ENCODE results near the gene RNF126.

RNF126 gene

DNA sequence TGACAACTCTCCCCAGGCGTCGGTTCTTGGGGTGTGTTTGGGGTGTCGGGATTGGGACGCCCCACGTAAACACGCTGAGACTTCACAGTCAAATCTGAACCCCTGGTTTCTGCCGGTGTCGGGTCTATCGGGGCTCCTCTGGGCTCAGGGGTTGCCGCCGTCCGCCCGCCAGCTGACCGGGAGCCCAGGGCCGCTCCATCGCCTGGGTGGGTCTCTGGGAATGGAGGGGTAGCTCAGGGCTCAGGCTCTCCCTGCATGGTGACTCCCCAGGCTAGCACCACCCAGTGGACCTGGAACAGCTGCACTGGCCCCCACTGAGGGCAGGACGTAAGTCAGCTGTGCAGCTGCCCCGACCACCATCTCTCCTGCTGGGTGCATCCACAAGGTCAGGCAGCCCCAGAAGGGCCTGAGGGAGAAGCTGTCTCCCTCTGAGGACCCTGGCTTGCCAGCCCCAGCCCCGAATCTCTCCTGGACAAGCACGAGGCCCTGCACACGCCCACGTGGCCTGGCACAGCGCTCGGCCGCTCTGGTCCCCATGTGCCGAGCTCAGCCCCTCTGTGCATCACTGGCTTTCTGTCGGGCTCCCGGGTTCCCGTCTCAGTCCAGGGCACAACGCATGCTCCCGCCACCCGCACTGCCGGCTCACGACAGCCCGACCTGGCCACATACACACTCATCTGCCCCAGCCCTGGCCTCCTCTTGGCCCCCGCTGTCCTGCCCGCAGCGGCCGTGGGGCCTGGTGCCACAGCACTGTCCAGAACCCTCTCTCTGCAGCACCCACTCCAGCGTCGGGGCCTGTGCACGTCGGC lies 6.1 kb downstream of the RNF126 start:
- Histone ChIP-seq H3K9me3 (no peaks in the 10 kb centered on the region), H3K27me3 (no peaks in the 10 kb centered on the region), H3K4me1 (peaks cover 56% of the 10 kb centered on the region), H3K4me2 (no peak overlapping the region), H4K20me1 (peaks cover 100% of the 10 kb centered on the region), H3K36me3 (peaks cover 82% of the 10 kb centered on the region), H3K9ac (peak overlapping the region; percentile 61), H3K4me3 (no peak overlapping the region), H3K27ac (no peak overlapping the region)
- TF ChIP-seq Cebpa-rat (IDR thresholded peaks at IDR 0.05) = no peak

DNA sequence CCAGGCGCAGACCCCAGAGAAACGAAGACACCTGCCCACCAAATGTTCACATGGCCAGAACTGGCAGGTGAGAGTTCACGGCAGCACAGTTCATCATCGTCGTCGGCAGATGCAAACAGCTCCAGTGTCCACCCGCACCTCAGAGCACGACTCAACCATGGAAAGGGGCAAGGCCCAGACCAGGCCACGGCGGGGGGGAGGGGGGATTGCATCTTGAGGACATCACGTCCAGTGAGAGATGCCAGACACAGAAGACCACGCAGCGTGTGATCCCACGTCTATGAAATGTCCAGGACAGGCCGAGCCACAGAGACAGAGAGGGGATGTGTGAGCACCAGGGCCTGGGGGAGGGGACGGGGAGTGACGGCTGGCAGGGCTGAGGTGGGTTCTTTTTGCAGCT lies 7.3 kb downstream of the RNF126 start:
- H3K27ac ChIP-seq = no peak overlapping the region
- no peak overlapping the region for H3K4me2 ChIP-seq
- H3K4me3 ChIP-seq = no peak overlapping the region
- peaks cover 44% of the 10 kb centered on the region for H3K4me1 ChIP-seq
- H3K9me3 ChIP-seq = no peaks in the 10 kb centered on the region
- TF ChIP-seq Cebpa-rat (IDR thresholded peaks at IDR 0.05) = no peak
- no peak overlapping the region for H3K9ac ChIP-seq
- H4K20me1 ChIP-seq = peaks cover 100% of the 10 kb centered on the region
- no peaks in the 10 kb centered on the region for H3K27me3 ChIP-seq
- H3K36me3 ChIP-seq = peaks cover 95% of the 10 kb centered on the region

DNA sequence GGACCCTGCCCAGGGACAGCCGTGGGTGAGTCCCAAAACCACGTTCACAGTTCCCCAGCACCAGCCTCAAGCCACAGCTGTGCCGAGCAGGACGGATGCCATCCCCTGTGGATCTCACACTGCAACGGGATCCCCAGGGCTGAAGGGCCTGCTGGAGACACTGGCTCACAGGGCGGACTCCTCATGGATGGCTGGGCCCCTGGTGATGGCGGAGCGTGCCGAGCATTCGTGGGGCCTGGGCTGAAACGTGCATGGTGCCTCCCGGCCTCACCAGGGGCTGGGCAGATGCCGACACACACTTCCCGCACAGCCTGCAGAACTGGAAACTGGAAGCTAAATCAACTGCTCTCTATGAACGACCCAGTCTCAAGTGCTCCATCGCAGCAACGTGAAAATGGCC lies 9.6 kb downstream of the RNF126 start:
- Histone ChIP-seq H3K9ac (no peak overlapping the region), H3K27me3 (no peaks in the 10 kb centered on the region), H3K4me3 (no peak overlapping the region), H3K36me3 (peaks cover 99% of the 10 kb centered on the region), H3K27ac (no peak overlapping the region), H3K9me3 (no peaks in the 10 kb centered on the region), H4K20me1 (peaks cover 100% of the 10 kb centered on the region), H3K4me1 (peaks cover 22% of the 10 kb centered on the region), H3K4me2 (no peak overlapping the region)
- no peak for TF ChIP-seq Cebpa-rat (IDR thresholded peaks at IDR 0.05)

DNA sequence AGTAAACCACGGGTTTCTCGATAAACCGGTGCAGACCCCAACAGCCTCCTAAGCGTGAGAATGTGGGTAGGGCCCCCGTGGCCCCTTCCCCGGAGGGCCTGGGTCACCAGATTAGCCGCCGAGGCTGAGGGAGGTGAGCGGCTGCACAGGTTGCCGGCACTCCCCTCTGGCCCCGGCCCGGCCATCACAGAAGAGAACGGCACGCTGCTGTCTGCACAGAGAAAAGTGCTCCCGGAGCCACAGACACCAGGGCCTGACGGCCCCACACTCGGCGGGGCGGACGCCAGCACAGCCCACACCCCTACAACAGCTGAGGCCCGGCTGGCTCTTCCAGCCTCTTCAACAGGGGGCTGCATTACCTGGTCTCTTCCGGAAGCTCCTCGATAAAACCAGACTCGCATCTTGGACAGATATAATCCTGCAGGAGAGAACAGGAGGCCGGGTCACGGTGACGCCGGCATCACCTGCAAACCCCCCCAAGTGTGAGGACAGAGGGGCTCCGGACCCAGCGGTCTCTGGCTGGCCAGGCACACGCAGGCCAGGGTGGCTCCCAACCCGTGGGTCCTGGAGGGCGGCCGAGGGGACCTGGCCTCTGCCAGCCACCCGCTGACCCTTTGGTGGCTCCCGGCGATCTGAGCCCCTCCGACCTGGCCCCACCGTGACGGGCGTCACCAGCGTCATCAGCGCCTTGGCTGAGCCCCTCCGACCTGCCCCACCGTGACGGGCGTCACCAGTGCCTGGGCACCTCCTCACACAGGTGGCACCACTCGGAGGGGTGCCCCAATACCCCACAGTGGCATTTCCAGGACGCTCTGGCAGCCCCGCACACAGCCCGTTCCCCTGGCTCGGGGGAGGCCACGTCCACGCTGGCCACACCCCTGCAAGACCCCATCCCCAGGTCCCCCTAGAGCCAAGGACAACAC lies 10.3 kb downstream of the RNF126 start:
- H4K20me1 ChIP-seq = peaks cover 99% of the 10 kb centered on the region
- peaks cover 99% of the 10 kb centered on the region for H3K36me3 ChIP-seq
- H3K4me3 ChIP-seq = no peak overlapping the region
- no peak overlapping the region for H3K27ac ChIP-seq
- TF ChIP-seq Cebpa-rat (IDR thresholded peaks at IDR 0.05) = no peak
- H3K4me2 ChIP-seq = no peak overlapping the region
- H3K9me3 ChIP-seq = no peaks in the 10 kb centered on the region
- peaks cover 15% of the 10 kb centered on the region for H3K4me1 ChIP-seq
- H3K27me3 ChIP-seq = no peaks in the 10 kb centered on the region
- H3K9ac ChIP-seq = no peak overlapping the region

DNA sequence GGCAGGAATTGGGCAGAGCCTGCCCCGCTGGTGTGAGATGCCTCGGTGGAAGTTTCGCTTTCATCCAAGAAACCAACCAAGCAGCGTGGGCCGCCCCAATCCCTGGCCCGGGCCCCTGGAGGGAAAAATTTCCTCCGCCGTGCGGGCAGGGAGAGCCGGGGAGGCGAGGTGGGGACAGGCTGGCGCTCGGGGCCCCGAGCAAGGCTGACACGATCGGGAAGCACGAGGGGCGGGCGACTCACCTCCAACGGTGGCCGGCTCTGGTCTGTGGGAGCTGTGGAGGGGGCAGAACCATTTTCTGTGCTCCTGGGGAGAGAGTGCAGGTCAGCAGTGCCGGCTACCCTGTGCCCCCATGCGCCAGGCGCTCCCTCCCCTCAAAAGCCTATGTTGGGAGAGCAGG lies 11.0 kb downstream of the RNF126 start:
- TF ChIP-seq Cebpa-rat (IDR thresholded peaks at IDR 0.05) = no peak
- Histone ChIP-seq H3K9me3 (no peaks in the 10 kb centered on the region), H3K27ac (no peak overlapping the region), H3K4me3 (no peak overlapping the region), H3K27me3 (no peaks in the 10 kb centered on the region), H4K20me1 (peaks cover 99% of the 10 kb centered on the region), H3K4me1 (peaks cover 7% of the 10 kb centered on the region), H3K9ac (no peak overlapping the region), H3K4me2 (no peak overlapping the region), H3K36me3 (peaks cover 99% of the 10 kb centered on the region)

DNA sequence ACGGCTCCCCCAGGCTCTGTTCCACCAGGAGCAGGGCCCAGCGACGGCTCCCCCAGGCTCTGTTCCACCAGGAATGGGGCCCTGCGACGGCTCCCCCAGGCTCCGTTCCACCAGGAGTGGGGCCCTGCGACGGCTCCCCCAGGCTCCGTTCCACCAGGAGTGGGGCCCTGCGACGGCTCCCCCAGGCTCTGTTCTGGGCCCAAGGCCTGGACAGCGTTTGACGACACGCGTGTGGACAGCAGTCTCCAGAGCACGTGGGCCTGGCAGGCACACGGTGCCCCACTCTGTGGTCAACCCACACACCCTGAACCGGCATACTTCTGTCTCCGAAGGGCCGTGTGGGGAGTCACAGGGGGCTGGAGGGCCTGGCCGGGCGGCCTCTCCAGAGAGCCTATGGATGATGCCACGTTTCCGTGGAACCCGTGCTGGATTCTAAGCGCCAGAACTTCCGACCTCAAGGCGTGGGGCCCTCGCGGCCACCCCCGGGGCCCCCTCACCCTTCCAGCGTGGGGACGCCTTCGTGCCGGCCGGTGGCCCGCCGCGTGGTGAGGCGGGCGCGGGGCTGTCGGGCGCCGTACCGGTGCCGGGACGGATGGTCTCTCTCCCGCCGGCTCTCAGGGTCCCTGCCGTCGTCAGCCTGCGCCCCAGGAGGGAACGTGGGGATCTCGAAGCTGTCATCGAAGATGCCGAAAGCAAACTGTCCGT lies 11.7 kb downstream of the RNF126 start:
- Histone ChIP-seq H3K4me2 (no peak overlapping the region), H3K9me3 (no peaks in the 10 kb centered on the region), H3K36me3 (peaks cover 99% of the 10 kb centered on the region), H3K9ac (no peak overlapping the region), H4K20me1 (peaks cover 99% of the 10 kb centered on the region), H3K27ac (no peak overlapping the region), H3K4me1 (0 out of 2 replicates have a peak, but pooled peaks cover under 1% of the 10 kb centered on the region), H3K27me3 (no peaks in the 10 kb centered on the region), H3K4me3 (no peak overlapping the region)
- TF ChIP-seq Cebpa-rat (IDR thresholded peaks at IDR 0.05) = no peak

DNA sequence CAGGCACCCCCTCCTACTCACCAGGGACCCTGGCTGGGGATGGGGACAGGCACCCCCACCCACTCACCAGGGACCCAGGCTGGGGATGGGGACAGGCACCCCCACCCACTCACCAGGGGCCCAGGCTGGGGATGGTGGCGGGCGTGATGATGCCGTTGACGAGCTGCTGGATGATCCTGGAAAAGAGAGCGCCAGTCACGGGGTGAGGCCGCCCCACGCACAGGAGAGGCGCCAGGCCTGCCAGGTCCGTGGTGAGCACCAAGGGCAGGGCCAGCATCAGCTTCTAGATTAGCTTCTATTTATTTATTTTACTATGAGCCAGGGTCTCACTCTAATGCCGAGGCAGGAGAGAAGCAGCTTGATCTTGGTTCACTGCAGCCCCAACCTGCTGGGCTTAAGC lies 12.9 kb downstream of the RNF126 start:
- H3K4me2 ChIP-seq = no peak overlapping the region
- TF ChIP-seq Cebpa-rat (IDR thresholded peaks at IDR 0.05) = no peak
- H3K36me3 ChIP-seq = peaks cover 97% of the 10 kb centered on the region
- H3K27me3 ChIP-seq = no peaks in the 10 kb centered on the region
- no peak overlapping the region for H3K9ac ChIP-seq
- no peaks in the 10 kb centered on the region for H3K9me3 ChIP-seq
- H3K4me3 ChIP-seq = no peak overlapping the region
- peaks cover 9% of the 10 kb centered on the region for H3K4me1 ChIP-seq
- H4K20me1 ChIP-seq = peaks cover 99% of the 10 kb centered on the region
- no peak overlapping the region for H3K27ac ChIP-seq

DNA sequence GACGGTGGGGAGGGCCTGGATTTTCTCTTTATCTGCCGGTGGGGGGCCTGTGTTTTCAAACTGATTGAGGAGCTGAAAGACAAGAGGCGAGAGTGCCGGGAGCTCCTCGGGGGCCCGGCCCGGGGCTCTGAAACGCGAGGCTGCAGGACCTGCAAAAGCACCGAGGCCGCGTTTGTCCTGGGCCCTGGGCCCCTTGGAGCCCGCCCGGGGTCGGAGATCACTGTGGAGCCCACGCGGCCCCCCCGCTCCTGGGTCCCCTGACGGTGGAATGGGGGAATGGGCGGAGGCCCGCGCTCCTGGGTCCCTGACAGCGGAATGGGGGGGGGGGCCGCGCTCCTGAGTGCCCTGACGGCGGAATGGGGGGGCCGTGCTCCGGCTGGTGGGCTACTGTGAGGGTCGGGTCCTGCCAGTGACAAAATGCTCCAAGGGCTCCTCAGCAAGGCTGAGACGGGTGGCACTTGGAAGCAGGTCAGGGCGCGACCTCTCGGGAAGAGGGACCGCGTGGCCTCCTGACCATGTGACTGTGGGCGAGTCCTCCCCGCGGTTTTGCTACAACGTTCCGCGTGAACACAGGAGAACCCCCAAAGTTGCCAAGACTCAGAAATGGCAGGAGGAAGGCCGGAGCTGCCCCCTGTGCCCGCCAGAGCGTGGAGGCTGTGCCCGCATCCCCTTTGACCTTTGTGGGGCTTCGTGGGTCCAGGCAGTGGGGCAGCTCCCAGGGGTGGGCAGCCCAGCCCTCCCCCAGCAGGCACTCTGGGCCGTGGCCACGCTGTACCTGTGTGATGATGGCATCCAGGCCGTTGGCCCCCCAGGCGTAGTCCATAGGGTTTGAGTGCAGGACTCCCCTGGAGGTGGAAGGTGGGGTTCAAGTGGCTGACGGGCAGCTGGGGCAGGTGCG lies 13.9 kb downstream of the RNF126 start:
- Histone ChIP-seq H3K4me2 (no peak overlapping the region), H3K27me3 (no peaks in the 10 kb centered on the region), H4K20me1 (peaks cover 99% of the 10 kb centered on the region), H3K27ac (no peak overlapping the region), H3K36me3 (peaks cover 88% of the 10 kb centered on the region), H3K9me3 (no peaks in the 10 kb centered on the region), H3K9ac (no peak overlapping the region), H3K4me3 (no peak overlapping the region), H3K4me1 (peaks cover 19% of the 10 kb centered on the region)
- no peak for TF ChIP-seq Cebpa-rat (IDR thresholded peaks at IDR 0.05)

DNA sequence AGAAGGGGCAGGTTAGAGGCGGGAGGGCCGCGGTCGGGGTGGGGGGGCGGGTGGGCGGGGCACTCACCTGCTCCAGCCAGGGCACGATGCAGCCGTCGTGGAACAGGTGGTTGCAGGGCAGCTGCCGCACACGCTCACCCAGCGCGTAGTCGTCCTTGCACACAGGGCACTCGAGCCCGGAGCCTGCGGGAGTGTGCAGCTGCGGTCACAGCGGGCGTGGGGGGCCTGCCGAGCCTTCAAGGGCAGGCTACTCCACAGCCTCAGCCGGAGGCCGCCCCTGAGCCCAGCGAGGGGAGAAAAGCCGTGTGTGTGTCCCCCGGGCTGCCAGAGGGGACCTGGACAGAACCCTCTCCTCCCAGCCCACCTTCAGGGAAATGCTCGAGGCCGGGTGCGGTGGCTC lies 14.7 kb downstream of the RNF126 start:
- Histone ChIP-seq H3K27me3 (no peaks in the 10 kb centered on the region), H3K9ac (no peak overlapping the region), H3K27ac (no peak overlapping the region), H3K4me2 (no peak overlapping the region), H3K4me3 (no peak overlapping the region), H3K4me1 (peaks cover 27% of the 10 kb centered on the region), H3K36me3 (peaks cover 79% of the 10 kb centered on the region), H3K9me3 (no peaks in the 10 kb centered on the region), H4K20me1 (peaks cover 94% of the 10 kb centered on the region)
- TF ChIP-seq Cebpa-rat (IDR thresholded peaks at IDR 0.05) = no peak

All from BLaER1 (cell line).